NT2/D1 (cell line): Measurements from ENCODE around the gene KIAA0586.
"Not testable (repeated sequence)": the region's sequence is repeated elsewhere in the genome, so short reads cannot be mapped to it uniquely, and the experiment has no call there.

Experiments
- DNase-seq: peaks from one replicate; pipeline ENCODE4 v3.0.0-alpha.2; 2011; ENCODE audit warnings: low read depth, low spot score
- H3K27me3 ChIP-seq: 2 replicates; pipeline ENCODE4 v1.6.0; 2011; ENCODE audit warnings: mild to moderate bottlenecking; ENCODE audit not compliant: insufficient read length, insufficient read depth
- H3K36me3 ChIP-seq: 2 replicates; pipeline ENCODE4 v1.6.1; 2011; ENCODE audit warnings: mild to moderate bottlenecking, low read length, mixed read lengths; ENCODE audit not compliant: insufficient read depth, insufficient read length
- H3K4me1 ChIP-seq: 2 replicates; pipeline ENCODE4 v1.5.1; 2011; ENCODE audit not compliant: insufficient read depth, insufficient read length
- H3K4me3 ChIP-seq: 2 replicates; pipeline ENCODE4 v1.5.1; 2011; ENCODE audit warnings: low read depth; ENCODE audit not compliant: insufficient read length
- H3K9ac ChIP-seq: 2 replicates; pipeline ENCODE4 v1.6.0; 2011; ENCODE audit warnings: low read depth; ENCODE audit not compliant: insufficient read length
- H3K9me3 ChIP-seq: 2 replicates; pipeline ENCODE4 v1.5.1; 2011; ENCODE audit warnings: mild to moderate bottlenecking, low read length; ENCODE audit not compliant: insufficient read depth
- SUZ12 ChIP-seq: IDR thresholded peaks from 2 replicates; pipeline ENCODE4 v1.6.1; 2011; ENCODE audit not compliant: insufficient read length, insufficient read depth; ENCODE audit errors: extremely low read depth
- YY1 ChIP-seq: IDR thresholded peaks from 2 replicates; pipeline ENCODE4 v1.6.1; 2011; ENCODE audit not compliant: insufficient read length, insufficient read depth
- ZNF274 ChIP-seq: IDR thresholded peaks from 2 replicates; pipeline ENCODE4 v1.6.1; 2011; ENCODE audit warnings: mild to moderate bottlenecking, low read depth, low read length

KIAA0586 gene

DNA sequence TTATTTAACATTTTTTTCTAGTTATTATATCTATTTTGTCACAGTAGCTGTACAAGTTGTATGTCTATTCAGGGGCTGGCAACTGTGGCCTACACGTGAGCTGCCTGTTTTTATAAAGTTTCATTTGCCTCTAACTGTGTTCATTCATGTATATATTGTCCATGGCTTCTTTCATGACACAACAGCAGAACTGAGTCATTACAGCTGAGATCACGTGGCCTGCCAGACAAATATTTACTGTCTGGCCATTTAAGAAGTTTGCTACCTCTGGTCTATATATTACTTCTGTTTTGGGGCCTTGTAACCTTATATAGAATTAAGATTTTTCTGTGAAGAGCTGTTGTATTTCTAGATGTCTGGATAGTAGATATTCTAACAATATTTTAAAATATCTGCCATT, 37.9 kb downstream of the KIAA0586 start:
- H3K36me3 ChIP-seq = peaks cover 27% of the 10 kb centered on the region
- no peak overlapping the region for H3K9ac ChIP-seq
- H3K4me1 ChIP-seq = no peaks in the 10 kb centered on the region
- DNase-seq = no peak
- no peaks in the 10 kb centered on the region for H3K9me3 ChIP-seq
- no peak overlapping the region for H3K4me3 ChIP-seq
- H3K27me3 ChIP-seq = no peaks in the 10 kb centered on the region
- TF ChIP-seq SUZ12 = no peak

DNA sequence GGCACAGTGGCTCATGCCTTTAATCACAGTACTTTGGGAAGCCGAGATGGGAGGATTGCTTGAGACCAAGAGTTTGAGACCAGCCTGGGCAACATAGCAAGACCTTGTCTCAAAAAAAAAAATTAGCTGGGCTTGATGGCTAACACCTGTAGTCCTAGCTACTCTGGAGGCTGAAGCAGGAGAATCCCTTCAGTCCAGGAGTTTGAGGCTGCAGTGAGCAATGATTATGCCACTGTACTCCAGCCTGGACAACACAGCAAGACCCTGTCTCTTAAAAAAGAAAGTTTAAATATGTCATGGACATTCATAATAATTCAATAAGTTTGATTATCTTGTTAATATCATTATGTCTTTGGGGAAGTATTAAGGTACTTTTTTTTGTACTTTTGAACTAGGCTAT, 38.9 kb downstream of the KIAA0586 start:
- Histone ChIP-seq H3K4me3 (no peak overlapping the region), H3K9me3 (no peaks in the 10 kb centered on the region), H3K27me3 (no peaks in the 10 kb centered on the region), H3K9ac (no peak overlapping the region), H3K36me3 (peaks cover 24% of the 10 kb centered on the region), H3K4me1 (no peaks in the 10 kb centered on the region)
- DNase-seq = no peak
- TF ChIP-seq SUZ12 = no peak
- no peak for TF ChIP-seq ZNF274
- TF ChIP-seq YY1 = no peak

DNA sequence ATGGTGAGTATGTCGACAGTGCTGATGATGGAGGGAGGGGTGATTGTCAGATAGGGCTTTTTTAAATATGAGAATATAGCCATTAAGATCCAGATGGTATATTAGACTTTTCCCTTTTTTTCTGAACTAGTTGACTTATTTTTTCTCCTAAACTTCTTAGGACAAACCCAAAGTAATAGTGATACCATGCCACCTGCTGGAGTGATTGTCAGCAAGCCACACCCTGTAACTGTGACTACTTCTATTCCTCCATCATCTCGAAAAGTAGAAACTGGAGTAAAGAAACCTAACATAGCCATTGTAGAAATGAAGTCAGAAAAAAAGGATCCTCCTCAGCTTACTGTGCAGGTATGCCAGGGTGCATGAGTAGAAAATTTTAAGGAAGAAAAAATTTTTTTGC, 40.1 kb downstream of the KIAA0586 start:
- Histone ChIP-seq H3K27me3 (no peaks in the 10 kb centered on the region), H3K36me3 (peaks cover 24% of the 10 kb centered on the region), H3K4me3 (no peak overlapping the region), H3K9ac (no peak overlapping the region), H3K4me1 (no peaks in the 10 kb centered on the region), H3K9me3 (no peaks in the 10 kb centered on the region)
- TF ChIP-seq ZNF274 (no peak), SUZ12 (no peak), YY1 (no peak)
- DNase-seq = no peak

DNA sequence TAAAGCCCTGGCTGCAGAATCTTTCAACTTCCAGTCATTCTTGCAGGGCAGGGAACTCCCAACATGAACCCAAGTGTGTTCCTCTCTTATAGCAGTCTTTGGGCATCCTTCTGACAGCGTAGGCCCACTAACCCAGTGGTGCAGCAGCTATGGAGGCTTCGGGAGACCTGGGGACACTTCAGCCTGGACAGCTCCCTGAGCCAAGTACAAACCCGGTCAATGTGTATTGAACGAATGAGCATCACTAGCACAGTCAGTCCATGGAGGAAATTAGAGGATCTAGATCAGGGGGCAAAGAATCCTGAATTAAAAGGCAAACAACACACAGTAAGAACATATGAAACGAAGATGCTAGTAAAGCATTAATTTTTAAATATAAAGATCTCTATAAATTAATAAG, 41.8 kb downstream of the KIAA0586 start:
- H3K9ac ChIP-seq = no peak overlapping the region
- no peak for TF ChIP-seq YY1
- TF ChIP-seq SUZ12 = no peak
- TF ChIP-seq ZNF274 = no peak
- no peak overlapping the region for H3K4me3 ChIP-seq
- no peaks in the 10 kb centered on the region for H3K4me1 ChIP-seq
- peaks cover 24% of the 10 kb centered on the region for H3K36me3 ChIP-seq
- H3K9me3 ChIP-seq = no peaks in the 10 kb centered on the region
- no peaks in the 10 kb centered on the region for H3K27me3 ChIP-seq
- DNase-seq = no peak

DNA sequence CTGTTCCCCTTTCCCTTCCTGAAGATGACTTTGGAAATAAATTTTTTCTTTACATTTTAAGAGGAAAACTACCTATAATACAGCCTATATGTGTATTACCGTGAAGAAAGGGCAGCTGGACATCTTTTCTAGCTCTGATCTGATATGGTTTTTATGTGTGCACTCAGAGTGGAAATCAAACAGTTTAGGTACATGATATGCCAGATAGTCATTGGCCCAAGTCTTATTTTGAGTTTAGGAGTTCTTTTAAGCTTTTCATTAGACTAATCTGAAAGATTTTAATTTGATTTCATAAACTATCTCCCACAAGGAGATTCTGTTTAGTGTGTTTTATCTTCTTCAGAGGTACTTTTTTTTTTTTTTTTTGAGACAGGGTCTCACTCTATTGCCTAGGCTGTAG, 48.8 kb downstream of the KIAA0586 start:
- no peaks in the 10 kb centered on the region for H3K27me3 ChIP-seq
- no peaks in the 10 kb centered on the region for H3K9me3 ChIP-seq
- DNase-seq = no peak
- no peaks in the 10 kb centered on the region for H3K4me1 ChIP-seq
- no peak overlapping the region for H3K4me3 ChIP-seq
- H3K36me3 ChIP-seq = peaks cover 13% of the 10 kb centered on the region
- TF ChIP-seq YY1 (no peak), SUZ12 (no peak), ZNF274 (no peak)
- no peak overlapping the region for H3K9ac ChIP-seq

DNA sequence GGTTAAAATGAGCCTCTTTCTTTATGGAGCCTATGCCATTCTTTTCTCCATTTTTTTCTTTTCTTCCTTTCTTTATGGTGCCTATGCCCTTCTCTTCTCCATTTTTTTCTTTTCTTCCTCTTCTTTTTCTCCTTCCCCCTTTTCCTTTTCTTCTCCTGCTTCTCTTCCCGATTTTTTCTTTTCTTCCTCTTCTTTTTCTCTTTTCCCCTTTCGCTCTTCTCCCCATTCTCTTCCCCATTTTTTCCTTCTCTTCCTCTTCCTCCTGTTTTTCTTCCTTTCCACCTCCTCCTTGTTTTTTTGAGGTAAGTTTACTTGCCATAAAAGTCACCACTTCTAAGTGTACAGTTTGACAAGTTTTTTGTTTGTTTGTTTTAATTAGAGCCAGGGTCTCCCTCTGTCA, 50.1 kb downstream of the KIAA0586 start:
- no peaks in the 10 kb centered on the region for H3K4me1 ChIP-seq
- H3K9me3 ChIP-seq = no peaks in the 10 kb centered on the region
- DNase-seq = no peak
- no peaks in the 10 kb centered on the region for H3K27me3 ChIP-seq
- no peak overlapping the region for H3K9ac ChIP-seq
- peaks cover 16% of the 10 kb centered on the region for H3K36me3 ChIP-seq
- H3K4me3 ChIP-seq = no peak overlapping the region
- TF ChIP-seq SUZ12 (no peak), YY1 (no peak), ZNF274 (no peak)

DNA sequence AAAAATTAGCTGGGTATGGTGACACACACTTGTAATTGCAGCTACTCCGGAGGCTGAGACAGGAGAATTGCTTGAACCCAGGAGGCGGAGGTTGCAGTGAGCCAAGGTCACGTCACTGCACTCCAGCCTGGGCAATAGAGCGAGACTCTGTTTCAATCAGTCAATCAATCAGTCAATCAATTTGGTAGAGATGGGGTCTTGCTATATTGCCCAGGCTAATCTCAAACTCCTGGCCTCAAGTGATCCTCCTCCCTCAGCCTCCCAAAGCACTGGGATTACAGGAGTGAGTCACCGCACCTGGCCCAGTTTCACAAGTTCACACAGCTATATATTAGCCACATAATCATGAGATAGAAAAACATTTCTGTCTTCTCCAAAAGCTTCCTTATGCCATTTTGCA, 50.8 kb downstream of the KIAA0586 start:
- H3K27me3 ChIP-seq, H3K4me1 ChIP-seq, DNase-seq, H3K4me3 ChIP-seq, H3K9me3 ChIP-seq, H3K9ac ChIP-seq: not testable (repeated sequence)
- H3K36me3 ChIP-seq = peaks cover 19% of the 10 kb centered on the region

DNA sequence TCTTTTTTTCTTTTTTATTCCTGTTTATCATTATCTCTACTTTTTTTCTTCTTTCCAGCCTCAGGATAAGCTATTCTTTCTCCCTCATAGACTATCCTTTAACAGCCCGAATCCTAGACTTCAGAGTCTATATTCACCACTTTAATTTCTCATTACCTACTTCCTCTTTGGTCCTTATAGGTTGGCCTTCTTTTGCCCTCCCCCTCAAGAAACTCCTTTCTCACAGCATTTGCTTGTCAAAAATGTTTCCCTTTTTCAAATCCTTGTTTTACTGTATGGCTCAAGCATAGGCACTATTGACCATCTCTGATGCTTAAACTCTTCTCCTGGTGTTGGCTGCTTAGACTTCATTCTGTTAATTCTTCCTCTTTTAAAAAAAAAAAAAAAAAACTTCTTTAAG, 52.5 kb downstream of the KIAA0586 start:
- Histone ChIP-seq H3K4me3 (no peak overlapping the region), H3K9ac (no peak overlapping the region), H3K27me3 (no peaks in the 10 kb centered on the region), H3K36me3 (peaks cover 19% of the 10 kb centered on the region), H3K4me1 (no peaks in the 10 kb centered on the region), H3K9me3 (no peaks in the 10 kb centered on the region)
- no peak for TF ChIP-seq SUZ12
- TF ChIP-seq ZNF274 = no peak
- no peak for TF ChIP-seq YY1
- no peak for DNase-seq
